ENCODE measurements around the gene EDN2.

- TF ChIP-seq CTCF (IDR thresholded peaks at IDR 0.05; ENCODE audit: insufficient read depth, low read length, poor library complexity, severe bottlenecking): no peak
- TF ChIP-seq EZH2phosphoT487 (conservative IDR thresholded peaks at IDR 0.05; ENCODE audit: low read length): no peak
Observed at GRCh38 chr1:41450747-41451285, 33.7 kb downstream of the EDN2 start.
